Measurements from ENCODE around the gene ARHGAP32. TPM values are rescaled to one million over a fixed set of nuclear protein-coding genes. Genes with fewer than 3 reads are reported as not detected.

Gene ARHGAP32
- total RNA-seq, 1 donor from 2014 or later, result 4.2 TPM

GRCh38 chr11:128988242-128988970 lies 203.7 kb downstream of the ARHGAP32 start:
- DNase-seq (ENCODE audit: low read depth), result no peak
- no peak for TF ChIP-seq CTCF (conservative IDR thresholded peaks at IDR 0.05; ENCODE audit: low read depth, low read length)
- H3K4me3 ChIP-seq (ENCODE audit: low read depth, low read length), result no peak overlapping the region

- DNase-seq (ENCODE audit: low read depth), result no peak
- TF ChIP-seq CTCF (conservative IDR thresholded peaks at IDR 0.05; ENCODE audit: low read depth, low read length), result no peak
- no peak overlapping the region for H3K4me3 ChIP-seq (ENCODE audit: low read depth, low read length)
Measured at GRCh38 chr11:128985880-128986279, 206.2 kb downstream of the ARHGAP32 start.

GRCh38 chr11:128983023-128983422 lies 209.1 kb downstream of the ARHGAP32 start:
- DNase-seq (ENCODE audit: low read depth), result no peak
- H3K4me3 ChIP-seq (ENCODE audit: low read depth, low read length), result no peak overlapping the region
- TF ChIP-seq CTCF (conservative IDR thresholded peaks at IDR 0.05; ENCODE audit: low read depth, low read length), result no peak

- DNase-seq (ENCODE audit: low read depth), result no peak
- no peak for TF ChIP-seq CTCF (conservative IDR thresholded peaks at IDR 0.05; ENCODE audit: low read depth, low read length)
- H3K4me3 ChIP-seq (ENCODE audit: low read depth, low read length), result no peak overlapping the region
Measured at GRCh38 chr11:128981254-128981653, 210.9 kb downstream of the ARHGAP32 start.

- no peak for TF ChIP-seq CTCF (conservative IDR thresholded peaks at IDR 0.05; ENCODE audit: low read depth, low read length)
- no peak overlapping the region for H3K4me3 ChIP-seq (ENCODE audit: low read depth, low read length)
- no peak for DNase-seq (ENCODE audit: low read depth)
Measured at GRCh38 chr11:128970598-128971190, 221.4 kb downstream of the ARHGAP32 start.

- no peak for TF ChIP-seq CTCF (conservative IDR thresholded peaks at IDR 0.05; ENCODE audit: low read depth, low read length)
- no peak overlapping the region for H3K4me3 ChIP-seq (ENCODE audit: low read depth, low read length)
- DNase-seq (ENCODE audit: low read depth), result no peak
Measured at GRCh38 chr11:128968916-128969315, 223.2 kb downstream of the ARHGAP32 start.

GRCh38 chr11:128967578-128967977 lies 224.5 kb downstream of the ARHGAP32 start:
- no peak overlapping the region for H3K4me3 ChIP-seq (ENCODE audit: low read depth, low read length)
- TF ChIP-seq CTCF (conservative IDR thresholded peaks at IDR 0.05; ENCODE audit: low read depth, low read length), result no peak
- DNase-seq (ENCODE audit: low read depth), result no peak

Measured in epithelial cell of proximal tubule (primary cell).